MM.1S (cell line): ENCODE data around the gene LRRC61.
A peak's percentile ranks its signal among the peaks of the same experiment; 100 is the strongest.

Source experiments
- DNase-seq: peaks from one replicate; pipeline ENCODE4 v3.0.0-alpha.2; 2015
- H2AFZ ChIP-seq: fragments of 300-600 bp; sonication (generic); 2 replicates; pipeline ENCODE4 v1.6.0; 2016; ENCODE audit warnings: antibody characterized with exemption, low read length
- H3F3A ChIP-seq: fragments of 300-600 bp; sonication (generic); 2 replicates; pipeline ENCODE4 v1.6.1; 2016; ENCODE audit warnings: mild to moderate bottlenecking, antibody characterized with exemption, low read length, moderate library complexity, mixed read lengths; ENCODE audit not compliant: insufficient read depth
- H3K27ac ChIP-seq: fragments of 300-600 bp; sonication (generic); 2 replicates; pipeline ENCODE4 v1.5.1; 2016; ENCODE audit warnings: mild to moderate bottlenecking, low read length
- H3K27me3 ChIP-seq: fragments of 300-600 bp; sonication (generic); replicated peaks from 2 replicates; pipeline ENCODE4 v1.6.0; 2016; ENCODE audit warnings: low read length; ENCODE audit not compliant: insufficient read depth
- H3K36me3 ChIP-seq: fragments of 300-600 bp; sonication (generic); replicated peaks from 2 replicates; pipeline ENCODE4 v1.6.1; 2016; ENCODE audit warnings: mild to moderate bottlenecking, low read length, mixed read lengths; ENCODE audit not compliant: insufficient read depth
- H3K4me1 ChIP-seq: fragments of 300-600 bp; sonication (generic); 2 replicates; pipeline ENCODE4 v1.6.1; 2016; ENCODE audit warnings: low read length, mixed read lengths
- H3K4me2 ChIP-seq: fragments of 300-600 bp; sonication (generic); 2 replicates; pipeline ENCODE4 v1.6.0; 2016; ENCODE audit warnings: low read depth, low read length
- H3K4me3 ChIP-seq: fragments of 300-600 bp; sonication (generic); 2 replicates; pipeline ENCODE4 v1.5.1; 2016; ENCODE audit warnings: low read length, mixed read lengths
- H3K79me2 ChIP-seq: fragments of 300-600 bp; sonication (generic); 2 replicates; pipeline ENCODE4 v1.6.1; 2016; ENCODE audit warnings: mixed run types, low read length, mixed read lengths
- H3K9ac ChIP-seq: fragments of 300-600 bp; sonication (generic); 2 replicates; pipeline ENCODE4 v1.6.1; 2016; ENCODE audit warnings: low read length, mixed read lengths
- H3K9me2 ChIP-seq: fragments of 300-600 bp; sonication (generic); replicated peaks from 2 replicates; pipeline ENCODE4 v1.6.1; 2016; ENCODE audit warnings: mild to moderate bottlenecking, low read length, mixed read lengths; ENCODE audit not compliant: insufficient read depth
- H3K9me3 ChIP-seq: fragments of 300-600 bp; sonication (generic); replicated peaks from 2 replicates; pipeline ENCODE4 v1.6.1; 2016; ENCODE audit warnings: mild to moderate bottlenecking, low read length, mixed read lengths; ENCODE audit not compliant: insufficient read depth
- H4K20me1 ChIP-seq: fragments of 300-600 bp; sonication (generic); 2 replicates; pipeline ENCODE4 v1.6.1; 2016; ENCODE audit warnings: mild to moderate bottlenecking, low read length, moderate library complexity, mixed read lengths; ENCODE audit not compliant: insufficient read depth
- CTCF ChIP-seq: fragments of 300-600 bp; sonication (generic); IDR thresholded peaks from 2 replicates; pipeline ENCODE4 v1.5.1; 2016; ENCODE audit warnings: antibody characterized with exemption, low read length, mixed read lengths
- EZH2 ChIP-seq: fragments of 300-600 bp; sonication (generic); optimal IDR thresholded peaks from 2 replicates; pipeline ENCODE3; 2017; ENCODE audit warnings: low read depth, mild to moderate bottlenecking, antibody characterized with exemption, low read length, mixed read lengths
- EZH2phosphoT487 ChIP-seq: fragments of 300-600 bp; sonication (generic); IDR thresholded peaks from 2 replicates; pipeline ENCODE4 v1.6.1; 2018; ENCODE audit warnings: antibody characterized with exemption, low read length

The LRRC61 gene

GRCh38 chr7:150324373-150324961, 1.3 kb downstream of the LRRC61 start:
- no peaks in the 10 kb centered on the region for H3K9me2 ChIP-seq
- no peak overlapping the region for H2AFZ ChIP-seq
- H3K4me1 ChIP-seq: peaks cover 30% of the 10 kb centered on the region
- no peaks in the 10 kb centered on the region for H3K27me3 ChIP-seq
- H3K9ac ChIP-seq: no peak overlapping the region
- DNase-seq: no peak
- H3K4me2 ChIP-seq: peak overlapping the region; percentile 80; the same call in 1 of the 2 replicates
- TF ChIP-seq CTCF (no peak), EZH2 (no peak), EZH2phosphoT487 (no peak)
- H4K20me1 ChIP-seq: no peaks in the 10 kb centered on the region
- H3K27ac ChIP-seq: no peak overlapping the region
- H3K79me2 ChIP-seq: peaks cover 42% of the 10 kb centered on the region
- H3K4me3 ChIP-seq: peak overlapping the region; percentile 78; the same call in 1 of the 2 replicates
- H3K36me3 ChIP-seq: no peaks in the 10 kb centered on the region
- no peaks in the 10 kb centered on the region for H3K9me3 ChIP-seq
- peaks cover 14% of the 10 kb centered on the region for H3F3A ChIP-seq

- no peak for DNase-seq
- Histone ChIP-seq H3K27ac (no peak overlapping the region), H3K4me3 (no peak overlapping the region), H3K4me2 (no peak overlapping the region), H4K20me1 (no peaks in the 10 kb centered on the region), H2AFZ (no peak overlapping the region), H3K9me2 (no peaks in the 10 kb centered on the region), H3K27me3 (no peaks in the 10 kb centered on the region), H3K4me1 (peaks cover 24% of the 10 kb centered on the region), H3K9me3 (no peaks in the 10 kb centered on the region), H3K9ac (no peak overlapping the region), H3K79me2 (peaks cover 35% of the 10 kb centered on the region), H3K36me3 (no peaks in the 10 kb centered on the region), H3F3A (peaks cover 14% of the 10 kb centered on the region)
- TF ChIP-seq EZH2phosphoT487: no peak
- TF ChIP-seq EZH2: no peak
- TF ChIP-seq CTCF: no peak
These were observed 2.0 kb downstream of the LRRC61 start for GRCh38 chr7:150325110-150325611.

GRCh38 chr7:150325901-150326300, 2.7 kb downstream of the LRRC61 start:
- Histone ChIP-seq H3K4me3 (no peak overlapping the region), H3K27me3 (no peaks in the 10 kb centered on the region), H4K20me1 (no peaks in the 10 kb centered on the region), H3K79me2 (peaks cover 32% of the 10 kb centered on the region), H2AFZ (no peak overlapping the region), H3F3A (peaks cover 10% of the 10 kb centered on the region), H3K4me2 (no peak overlapping the region), H3K27ac (no peak overlapping the region), H3K9me2 (no peaks in the 10 kb centered on the region), H3K4me1 (peaks cover 18% of the 10 kb centered on the region), H3K36me3 (no peaks in the 10 kb centered on the region), H3K9me3 (no peaks in the 10 kb centered on the region), H3K9ac (no peak overlapping the region)
- no peak for DNase-seq
- TF ChIP-seq CTCF (no peak), EZH2phosphoT487 (no peak), EZH2 (no peak)
